NCI-H510A treated with DMSO at 0.1 percent for 48 hours (cell line): ENCODE data around the gene CCDC61.
A peak's percentile ranks its signal among the peaks of the same experiment; 100 is the strongest.

Source experiments
- DNase-seq: peaks from one replicate; lab custom pipeline; 2025; lab: John Stamatoyannopoulos, UW

The CCDC61 gene

GRCh38 chr19:45994998-45995714 lies at the start of gene CCDC61:
TSS of gene CCDC61 (plus strand) at chr19:45995467. CDS start at chr19:46003019, 7,552 bp downstream.
- DNase-seq, result peak; percentile 98

GRCh38 chr19:45947926-45948325 lies 47.3 kb upstream of the CCDC61 start:
- no peak for DNase-seq

GRCh38 chr19:45952341-45952685 lies 43.0 kb upstream of the CCDC61 start:
- no peak for DNase-seq

GRCh38 chr19:45952686-45953505 lies 42.4 kb upstream of the CCDC61 start:
- DNase-seq, result no peak

GRCh38 chr19:45953676-45954075 lies 41.6 kb upstream of the CCDC61 start:
- no peak for DNase-seq

GRCh38 chr19:45954156-45954555 lies 41.1 kb upstream of the CCDC61 start:
- DNase-seq, result no peak

- no peak for DNase-seq
Measured at GRCh38 chr19:45955905-45956608, 39.2 kb upstream of the CCDC61 start.

GRCh38 chr19:45958320-45958719 lies 36.9 kb upstream of the CCDC61 start:
- no peak for DNase-seq

- DNase-seq, result no peak
Measured at GRCh38 chr19:45958769-45959516, 36.3 kb upstream of the CCDC61 start.

GRCh38 chr19:45959517-45960025 lies 35.7 kb upstream of the CCDC61 start:
- DNase-seq, result no peak

- DNase-seq, result no peak
Measured at GRCh38 chr19:45960595-45961235, 34.6 kb upstream of the CCDC61 start.

- no peak for DNase-seq
Measured at GRCh38 chr19:45962021-45962420, 33.2 kb upstream of the CCDC61 start.

GRCh38 chr19:45967246-45967645 lies 28.0 kb upstream of the CCDC61 start:
- DNase-seq, result no peak

- no peak for DNase-seq
Measured at GRCh38 chr19:45968626-45969025, 26.6 kb upstream of the CCDC61 start.

- DNase-seq, result no peak
Measured at GRCh38 chr19:45969676-45970075, 25.6 kb upstream of the CCDC61 start.

- no peak for DNase-seq
Measured at GRCh38 chr19:45971260-45971902, 23.9 kb upstream of the CCDC61 start.

GRCh38 chr19:45972081-45972946 lies 23.0 kb upstream of the CCDC61 start:
- no peak for DNase-seq

- DNase-seq, result no peak
Measured at GRCh38 chr19:45972947-45973540, 22.2 kb upstream of the CCDC61 start.

GRCh38 chr19:45973553-45974338 lies 21.5 kb upstream of the CCDC61 start, which contains the start of gene NOVA2:
TSS of gene NOVA2 (minus strand) at chr19:45973865. CDS start at chr19:45973351, 514 bp downstream.
- peak; percentile 31 for DNase-seq
